ENCODE measurements around the gene CEBPE.

Gene CEBPE

DNA sequence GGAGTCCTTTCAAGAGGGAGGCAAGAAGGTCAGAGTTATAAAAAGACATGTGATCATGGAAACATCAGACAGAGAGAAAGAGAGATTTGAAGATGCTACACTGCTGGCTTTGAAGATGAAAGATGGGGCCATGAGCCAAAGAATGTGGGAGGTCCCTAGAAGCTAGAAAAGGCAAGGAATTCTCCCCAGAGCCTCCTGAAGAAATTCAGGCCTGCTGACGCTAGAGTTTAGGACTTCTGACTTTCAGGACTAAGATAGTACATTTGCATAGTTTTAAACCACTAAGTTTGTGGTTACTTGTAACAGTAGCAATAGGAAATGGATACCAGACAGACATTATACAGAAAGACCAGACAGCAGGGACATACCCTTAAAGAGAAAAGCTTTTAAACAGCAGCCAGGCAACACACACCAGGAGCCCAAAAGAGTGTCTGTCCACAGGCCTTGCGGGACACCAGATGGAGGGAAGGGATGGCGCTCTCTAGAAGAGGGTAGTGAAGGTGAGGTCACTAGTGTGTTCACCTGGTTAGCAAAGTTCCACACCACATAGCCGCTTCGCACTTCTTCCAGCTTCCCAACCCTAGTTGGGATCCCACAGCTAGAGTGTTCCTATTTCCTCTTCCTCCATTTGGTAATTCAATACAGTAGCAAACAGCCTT lies 29.7 kb upstream of the CEBPE start:
- H3F3A ChIP-seq (ENCODE audit: insufficient read depth): no peaks in the 10 kb centered on the region
- no peak overlapping the region for H3K4me2 ChIP-seq (ENCODE audit: low read depth, low read length, poor library complexity, severe bottlenecking)
- H3K9me2 ChIP-seq (replicated peaks; ENCODE audit: insufficient read depth, low read length): no peaks in the 10 kb centered on the region
- H3K36me3 ChIP-seq (ENCODE audit: low read length): no peaks in the 10 kb centered on the region
- no peak for TF ChIP-seq EZH2phosphoT487 (conservative IDR thresholded peaks at IDR 0.05; ENCODE audit: low read length)
- TF ChIP-seq, protein P1, sequence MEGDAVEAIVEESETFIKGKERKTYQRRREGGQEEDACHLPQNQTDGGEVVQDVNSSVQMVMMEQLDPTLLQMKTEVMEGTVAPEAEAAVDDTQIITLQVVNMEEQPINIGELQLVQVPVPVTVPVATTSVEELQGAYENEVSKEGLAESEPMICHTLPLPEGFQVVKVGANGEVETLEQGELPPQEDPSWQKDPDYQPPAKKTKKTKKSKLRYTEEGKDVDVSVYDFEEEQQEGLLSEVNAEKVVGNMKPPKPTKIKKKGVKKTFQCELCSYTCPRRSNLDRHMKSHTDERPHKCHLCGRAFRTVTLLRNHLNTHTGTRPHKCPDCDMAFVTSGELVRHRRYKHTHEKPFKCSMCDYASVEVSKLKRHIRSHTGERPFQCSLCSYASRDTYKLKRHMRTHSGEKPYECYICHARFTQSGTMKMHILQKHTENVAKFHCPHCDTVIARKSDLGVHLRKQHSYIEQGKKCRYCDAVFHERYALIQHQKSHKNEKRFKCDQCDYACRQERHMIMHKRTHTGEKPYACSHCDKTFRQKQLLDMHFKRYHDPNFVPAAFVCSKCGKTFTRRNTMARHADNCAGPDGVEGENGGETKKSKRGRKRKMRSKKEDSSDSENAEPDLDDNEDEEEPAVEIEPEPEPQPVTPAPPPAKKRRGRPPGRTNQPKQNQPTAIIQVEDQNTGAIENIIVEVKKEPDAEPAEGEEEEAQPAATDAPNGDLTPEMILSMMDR (IDR thresholded peaks at IDR 0.05; ENCODE audit: insufficient read depth, low read length, poor library complexity, severe bottlenecking): no peak
- no peak overlapping the region for H2AFZ ChIP-seq (ENCODE audit: low read depth, low read length, severe bottlenecking)
- no peak overlapping the region for H3K4me3 ChIP-seq (ENCODE audit: insufficient read depth, low read length, poor library complexity, severe bottlenecking)
- H3K9ac ChIP-seq (ENCODE audit: low read length): no peak overlapping the region
- no peaks in the 10 kb centered on the region for H3K9me3 ChIP-seq (ENCODE audit: insufficient read depth, low read length)
- no peak overlapping the region for H3K27ac ChIP-seq (ENCODE audit: low read depth, low read length)
- no peaks in the 10 kb centered on the region for H3K27me3 ChIP-seq (ENCODE audit: low read length)
- H3K79me2 ChIP-seq (ENCODE audit: insufficient read depth, low read length): no peaks in the 10 kb centered on the region
- H4K20me1 ChIP-seq (ENCODE audit: low read depth, low read length): no peaks in the 10 kb centered on the region

DNA sequence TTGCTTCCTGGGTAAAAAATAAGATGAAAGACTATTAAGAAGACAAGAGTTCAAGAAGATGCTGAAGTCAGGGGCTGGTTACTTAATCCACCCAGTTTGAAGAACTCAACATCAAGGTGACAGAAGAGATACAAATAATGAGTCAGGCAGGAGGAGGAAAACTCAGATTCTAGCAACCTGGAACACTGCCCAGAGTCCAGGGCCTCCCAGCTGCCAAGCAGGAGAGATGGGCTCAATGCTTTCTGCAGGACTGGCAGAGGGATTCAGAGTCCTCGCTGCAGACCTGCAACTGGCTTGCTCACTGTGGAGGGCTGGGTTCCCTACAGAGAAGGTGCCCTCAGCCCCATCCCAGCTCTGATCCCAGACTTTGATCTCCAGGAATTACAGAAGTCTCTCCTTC lies 28.6 kb upstream of the CEBPE start:
- Histone ChIP-seq H3K9me2 (replicated peaks; ENCODE audit: insufficient read depth, low read length) (no peaks in the 10 kb centered on the region), H3F3A (ENCODE audit: insufficient read depth) (no peaks in the 10 kb centered on the region), H4K20me1 (ENCODE audit: low read depth, low read length) (no peaks in the 10 kb centered on the region), H3K4me2 (ENCODE audit: low read depth, low read length, poor library complexity, severe bottlenecking) (no peak overlapping the region), H3K79me2 (ENCODE audit: insufficient read depth, low read length) (no peaks in the 10 kb centered on the region), H2AFZ (ENCODE audit: low read depth, low read length, severe bottlenecking) (no peak overlapping the region), H3K9ac (ENCODE audit: low read length) (no peak overlapping the region), H3K27ac (ENCODE audit: low read depth, low read length) (no peak overlapping the region), H3K4me3 (ENCODE audit: insufficient read depth, low read length, poor library complexity, severe bottlenecking) (no peak overlapping the region), H3K27me3 (ENCODE audit: low read length) (no peaks in the 10 kb centered on the region), H3K9me3 (ENCODE audit: insufficient read depth, low read length) (no peaks in the 10 kb centered on the region), H3K36me3 (ENCODE audit: low read length) (no peaks in the 10 kb centered on the region)
- TF ChIP-seq EZH2phosphoT487 (conservative IDR thresholded peaks at IDR 0.05; ENCODE audit: low read length): no peak
- TF ChIP-seq, protein P1 (IDR thresholded peaks at IDR 0.05; ENCODE audit: insufficient read depth, low read length, poor library complexity, severe bottlenecking): no peak

DNA sequence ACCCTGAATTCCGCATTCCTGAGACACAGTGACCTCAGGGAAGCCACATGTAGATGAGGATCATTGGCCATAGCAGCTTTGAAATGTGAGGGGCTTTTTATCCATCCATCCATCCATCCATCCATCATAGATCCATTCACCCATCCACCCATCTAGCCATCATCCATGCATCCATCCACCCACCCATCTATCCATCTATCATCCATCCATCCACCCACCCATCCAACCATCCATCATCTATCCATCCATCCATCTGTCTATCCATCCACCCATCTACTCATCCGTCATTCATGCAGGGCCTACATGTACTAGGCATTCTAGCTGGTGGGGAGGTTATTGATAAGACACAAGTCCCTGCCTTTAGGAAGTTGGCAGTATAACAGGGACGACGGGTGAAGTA lies 27.9 kb upstream of the CEBPE start:
- Histone ChIP-seq H3K9me3 (ENCODE audit: insufficient read depth, low read length) (no peaks in the 10 kb centered on the region), H3K27ac (ENCODE audit: low read depth, low read length) (no peak overlapping the region), H3K9ac (ENCODE audit: low read length) (no peak overlapping the region), H3K4me3 (ENCODE audit: insufficient read depth, low read length, poor library complexity, severe bottlenecking) (no peak overlapping the region), H3K79me2 (ENCODE audit: insufficient read depth, low read length) (no peaks in the 10 kb centered on the region), H3K9me2 (replicated peaks; ENCODE audit: insufficient read depth, low read length) (no peaks in the 10 kb centered on the region), H3K27me3 (ENCODE audit: low read length) (no peaks in the 10 kb centered on the region), H3K4me2 (ENCODE audit: low read depth, low read length, poor library complexity, severe bottlenecking) (no peak overlapping the region), H3F3A (ENCODE audit: insufficient read depth) (no peaks in the 10 kb centered on the region), H4K20me1 (ENCODE audit: low read depth, low read length) (no peaks in the 10 kb centered on the region), H3K36me3 (ENCODE audit: low read length) (no peaks in the 10 kb centered on the region), H2AFZ (ENCODE audit: low read depth, low read length, severe bottlenecking) (no peak overlapping the region)
- TF ChIP-seq, protein P1 (IDR thresholded peaks at IDR 0.05; ENCODE audit: insufficient read depth, low read length, poor library complexity, severe bottlenecking): no peak
- TF ChIP-seq EZH2phosphoT487 (conservative IDR thresholded peaks at IDR 0.05; ENCODE audit: low read length): no peak

Measured in SU-DHL-6 (cell line).